H1 (cell line): ENCODE measurements around the gene GABRG3. TPM values are rescaled to one million over a fixed set of nuclear protein-coding genes. Genes with fewer than 3 reads are reported as not detected.

Source experiments
- CTCF ChIA-PET: fragments of 300-600 bp; sonication (Branson Sonifier 250); formaldehyde crosslinking; loops from one replicate; lab custom pipeline; 2021; ENCODE audit not compliant: partially characterized antibody; lab: Charles Lee
- POLR2A ChIA-PET: fragments of 300-600 bp; sonication (Branson Sonifier 250); formaldehyde crosslinking; loops from one replicate; lab custom pipeline; 2021; ENCODE audit warnings: inconsistent platforms; ENCODE audit not compliant: partially characterized antibody; lab: Charles Lee
- DNase-seq, 2 experiments: peaks; one replicate each; pipeline versions ENCODE4 v3.0.0 to v3.0.0-alpha.2; 2010 to 2022; ENCODE audit warnings: low spot score in 2 of 2, low read depth in 1 of 2, mixed read lengths in 1 of 2
- FAIRE-seq: peaks from 2 replicates; lab custom pipeline; 2011; peaks lifted over from hg19 to GRCh38; lab: Jason Lieb, UNC
- H2AFZ ChIP-seq: 2 replicates; pipeline ENCODE4 v1.8.1; 2012; ENCODE audit warnings: low read length, inconsistent platforms
- H2AK5ac ChIP-seq: 2 replicates; pipeline ENCODE4 v1.6.1; 2013; ENCODE audit warnings: low read depth, low read length
- H2BK120ac ChIP-seq: replicated peaks from 2 replicates; pipeline ENCODE3; 2013; ENCODE audit warnings: low read depth, low read length, inconsistent platforms
- H2BK12ac ChIP-seq: 2 replicates; pipeline ENCODE4 v1.6.1; 2013; ENCODE audit warnings: low read depth, low read length
- H2BK15ac ChIP-seq: 2 replicates; pipeline ENCODE4 v1.6.1; 2013; ENCODE audit warnings: low read length
- H2BK20ac ChIP-seq: 2 replicates; pipeline ENCODE4 v1.6.1; 2013; ENCODE audit warnings: low read length
- H2BK5ac ChIP-seq: 2 replicates; pipeline ENCODE4 v1.6.1; 2013; ENCODE audit warnings: low read depth, low read length
- H3K14ac ChIP-seq: 2 replicates; pipeline ENCODE4 v1.6.1; 2013; ENCODE audit warnings: inconsistent platforms; ENCODE audit not compliant: insufficient read length
- H3K18ac ChIP-seq: 2 replicates; pipeline ENCODE4 v1.6.1; 2013; ENCODE audit warnings: low read length; ENCODE audit errors: extremely low read depth
- H3K23ac ChIP-seq: 2 replicates; pipeline ENCODE4 v1.6.1; 2013; ENCODE audit warnings: inconsistent platforms; ENCODE audit not compliant: insufficient read length
- H3K23me2 ChIP-seq: 2 replicates; pipeline ENCODE4 v1.6.1; 2013; ENCODE audit warnings: low read depth, low read length
- H3K27ac ChIP-seq: 2 replicates; pipeline ENCODE4 v1.6.1; 2011; ENCODE audit warnings: low read depth, low read length, inconsistent platforms
- H3K27me3 ChIP-seq, 4 experiments: replicated peaks in 1 of 4; 1 replicate in 1 of 4; 2 replicates in 3 of 4; pipeline versions ENCODE4 v1.6.1 to v1.8.1; 2011 to 2013; ENCODE audit warnings: low read length in 3 of 4, mild to moderate bottlenecking in 3 of 4, inconsistent platforms in 2 of 4, mixed read lengths in 2 of 4, moderate library complexity in 1 of 4; ENCODE audit not compliant: control insufficient read depth in 3 of 4, insufficient read depth in 3 of 4; ENCODE audit errors: extremely low read depth in 1 of 4
- H3K36me3 ChIP-seq, 4 experiments: 2 replicates each; pipeline versions ENCODE4 v1.6.1 to v1.8.1; 2011 to 2013; ENCODE audit warnings: mild to moderate bottlenecking in 4 of 4, low read length in 3 of 4, moderate library complexity in 2 of 4, control low read depth in 1 of 4, inconsistent platforms in 1 of 4; ENCODE audit not compliant: insufficient read depth in 4 of 4, control insufficient read depth in 2 of 4
- H3K4ac ChIP-seq: replicated peaks from 2 replicates; pipeline ENCODE3; 2013; ENCODE audit warnings: low read length, low read depth, mixed read lengths, inconsistent platforms; ENCODE audit not compliant: insufficient read length
- H3K4me1 ChIP-seq, 4 experiments: replicated peaks in 1 of 4; 1 replicate in 1 of 4; 2 replicates in 3 of 4; pipeline versions ENCODE4 v1.6.1 to v1.8.1; 2011 to 2013; ENCODE audit warnings: low read length in 3 of 4, inconsistent platforms in 2 of 4, mixed read lengths in 1 of 4; ENCODE audit not compliant: insufficient read depth in 4 of 4, control insufficient read depth in 3 of 4
- H3K4me2 ChIP-seq, 2 experiments: 2 replicates each; pipeline versions ENCODE4 v1.6.1 to v1.8.1; 2011 to 2013; ENCODE audit warnings: low read depth in 2 of 2, low read length in 2 of 2, control low read depth in 1 of 2, inconsistent platforms in 1 of 2, mild to moderate bottlenecking in 1 of 2; ENCODE audit not compliant: insufficient read depth in 1 of 2
- H3K4me3 ChIP-seq, 4 experiments: fragments of 200-600, 300-600 bp in 1 of 4; sonication (generic), shearing (Covaris generic), sonication (Bioruptor Twin) in 1 of 4; 2 replicates each; pipeline versions ENCODE4 v1.5.1 to v1.8.1; 2011 to 2016; ENCODE audit warnings: low read length in 4 of 4, low read depth in 3 of 4, control low read depth in 2 of 4, inconsistent platforms in 2 of 4, mild to moderate bottlenecking in 2 of 4, mixed read lengths in 1 of 4, moderate library complexity in 1 of 4; ENCODE audit not compliant: insufficient read depth in 2 of 4; ENCODE audit errors: extremely low read depth in 1 of 4
- H3K56ac ChIP-seq: replicated peaks from 2 replicates; pipeline ENCODE3; 2013; ENCODE audit warnings: low read depth, mild to moderate bottlenecking, mixed read lengths, low read length, inconsistent platforms; ENCODE audit not compliant: insufficient read length
- H3K79me1 ChIP-seq: 2 replicates; pipeline ENCODE4 v1.6.1; 2013; ENCODE audit warnings: low read depth, low read length, control low read depth
- H3K79me2 ChIP-seq, 2 experiments: 2 replicates each; pipeline versions ENCODE4 v1.6.1 to v1.8.1; 2012 to 2013; ENCODE audit warnings: low read length in 2 of 2, mild to moderate bottlenecking in 2 of 2, inconsistent platforms in 1 of 2; ENCODE audit not compliant: insufficient read depth in 2 of 2, control insufficient read depth in 1 of 2
- H3K9ac ChIP-seq, 4 experiments: replicated peaks in 1 of 4; 1 replicate in 1 of 4; 2 replicates in 3 of 4; pipeline versions ENCODE4 v1.6.1 to v1.8.1; 2011 to 2013; ENCODE audit warnings: low read depth in 3 of 4, low read length in 3 of 4, control low read depth in 2 of 4, mild to moderate bottlenecking in 2 of 4, moderate library complexity in 2 of 4, inconsistent platforms in 1 of 4; ENCODE audit errors: extremely low read depth in 1 of 4
- H3K9me3 ChIP-seq, 2 experiments: 2 replicates each; pipeline versions ENCODE4 v1.6.1 to v1.8.1; 2012 to 2013; ENCODE audit warnings: mild to moderate bottlenecking in 2 of 2, moderate library complexity in 2 of 2, control low read depth in 1 of 2, inconsistent platforms in 1 of 2, low read depth in 1 of 2, low read length in 1 of 2, mixed read lengths in 1 of 2; ENCODE audit not compliant: insufficient read depth in 2 of 2
- H4K20me1 ChIP-seq, 2 experiments: replicated peaks in 1 of 2; 2 replicates each; pipeline versions ENCODE3 to v1.8.1; 2011 to 2013; ENCODE audit warnings: inconsistent platforms in 2 of 2, low read length in 2 of 2, mild to moderate bottlenecking in 1 of 2; ENCODE audit not compliant: insufficient read depth in 2 of 2, control insufficient read depth in 1 of 2
- H4K5ac ChIP-seq: 2 replicates; pipeline ENCODE4 v1.6.1; 2013; ENCODE audit warnings: low read length, low read depth, mixed read lengths, inconsistent platforms; ENCODE audit not compliant: insufficient read length
- H4K8ac ChIP-seq: 2 replicates; pipeline ENCODE4 v1.8.0; 2013; ENCODE audit warnings: mild to moderate bottlenecking, moderate library complexity, low read length, inconsistent platforms; ENCODE audit not compliant: insufficient read depth; ENCODE audit errors: extremely low read depth
- H4K91ac ChIP-seq: replicated peaks from 2 replicates; pipeline ENCODE3; 2013; ENCODE audit warnings: low read length, mixed read lengths, inconsistent platforms; ENCODE audit not compliant: insufficient read length
- CHD1 ChIP-seq: IDR thresholded peaks from 2 replicates; pipeline ENCODE4 v1.6.1; 2012; ENCODE audit warnings: low read depth, low read length, improper control_type of control experiment
- KDM1A ChIP-seq: fragments of 200-600, 300-600 bp; sonication (generic); IDR thresholded peaks from 2 replicates; pipeline ENCODE4 v1.7.1; 2016; ENCODE audit warnings: mild to moderate bottlenecking, low read length, borderline replicate concordance
- RAD21 ChIP-seq, 2 experiments: IDR thresholded peaks in 1 of 2; conservative IDR thresholded peaks in 1 of 2; 2 replicates each; pipeline ENCODE4 v1.6.1; 2011; ENCODE audit warnings: low read depth in 2 of 2, low read length in 2 of 2, improper control_type of control experiment in 1 of 2, inconsistent platforms in 1 of 2, mild to moderate bottlenecking in 1 of 2, moderate library complexity in 1 of 2
- RNF2 ChIP-seq: fragments of 200-900, 300-1000 bp; sonication (generic); IDR thresholded peaks from 2 replicates; pipeline ENCODE4 v1.7.1; 2016; ENCODE audit warnings: borderline replicate concordance, low read depth, mild to moderate bottlenecking, antibody characterized with exemption, low read length; ENCODE audit not compliant: poor library complexity, severe bottlenecking; ENCODE audit errors: missing control alignments
- WGBS, 2 experiments: shearing (Covaris generic) in 1 of 2; methylation state at CpG; one replicate each; pipeline versions ENCODE4 v1.1.6 to v1.1.7; 2013 to 2015; ENCODE audit warnings: low lambda C conversion rate in 2 of 2, mixed read lengths in 2 of 2, inconsistent platforms in 1 of 2, low coverage in 1 of 2, missing lambda C conversion rate in 1 of 2; ENCODE audit not compliant: insufficient replicate concordance in 2 of 2, insufficient coverage in 1 of 2, insufficient read length in 1 of 2; ENCODE audit errors: extremely low coverage in 1 of 2, missing lambda C conversion rate in 1 of 2; 5-methylcytosine and 5-hydroxymethylcytosine counted together
- polyA plus RNA-seq, 7 experiments: library from polyadenylated mRNA; depleted of rRNA in 3 of 7; stranded (reverse) in 5 of 7; unstranded in 2 of 7; fragments of >200 nt in 5 of 7; fragments of 200-250 nt in 2 of 7; gene quantifications; 1 replicate in 5 of 7; 2 replicates in 1 of 7; 4 replicates in 1 of 7; pipeline versions ENCODE4 v1.2.1 to v1.2.3, GENCODE V29; 2011 to 2013; ENCODE audit warnings: missing spikeins in 2 of 7, mixed read lengths in 2 of 7
- total RNA-seq: library from RNA; stranded (reverse); fragmentation: NEBNext Ultra II Directional; extraction: Animal tissue kit (Norgen Biotek cat#: 25700); gene quantifications from 2 replicates; pipeline ENCODE4 v1.2.1, GENCODE V29; 2021
- TF ChIP-seq, protein P1 (sequence below): IDR thresholded peaks from 2 replicates; pipeline ENCODE4 v1.6.1; 2011; ENCODE audit warnings: low read length, improper control_type of control experiment
- TF ChIP-seq, protein P2 (sequence below), 3 experiments: IDR thresholded peaks; 1 replicate in 2 of 3; 2 replicates in 1 of 3; pipeline versions ENCODE4 v1.5.1 to v1.6.1; 2011; ENCODE audit warnings: low read length in 3 of 3, mild to moderate bottlenecking in 3 of 3, inconsistent platforms in 2 of 3, low read depth in 1 of 3, moderate library complexity in 1 of 3; ENCODE audit not compliant: insufficient read depth in 1 of 3; ENCODE audit errors: control extremely low read depth in 1 of 3

GABRG3 gene
- total and polyA plus RNA-seq, 2 of the 8 experiments (the other 6 are each of a cell fraction or from before 2014, with no cell fraction given), result 0.17 to 0.80 TPM

DNA sequence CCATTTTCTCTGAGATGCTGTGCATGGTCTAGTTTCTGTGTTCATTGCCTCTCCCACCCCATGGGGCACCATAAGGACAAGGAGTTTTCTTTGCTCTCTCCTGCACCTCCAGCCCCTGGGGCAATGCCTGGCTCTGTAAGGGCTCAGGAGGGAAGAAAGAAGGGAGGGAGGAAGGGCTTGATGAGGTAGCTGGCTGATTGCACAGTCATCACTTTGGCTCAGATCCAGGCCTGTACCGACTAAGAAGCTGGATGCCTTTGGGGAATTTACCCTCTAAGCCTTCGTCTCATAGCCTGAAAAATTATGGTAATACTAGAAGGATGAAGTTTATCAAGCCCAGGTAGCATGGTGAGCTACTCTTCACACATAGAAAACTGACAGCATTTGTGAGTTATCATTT lies 382.9 kb downstream of the GABRG3 start:
- H3K27ac ChIP-seq, result no peak overlapping the region
- peaks cover 0 to 3% (median 0%) of the 10 kb centered on the region in 4 experiments; a peak in 1 of 8 replicates for H3K36me3 ChIP-seq
- H2AFZ ChIP-seq, result no peak overlapping the region
- no peak overlapping the region for H2AK5ac ChIP-seq
- H3K27me3 ChIP-seq, result no peaks in the 10 kb centered on the region
- H3K18ac ChIP-seq, result no peak overlapping the region
- no peak overlapping the region for H2BK12ac ChIP-seq
- H2BK120ac ChIP-seq, result no peak overlapping the region
- CTCF ChIA-PET, result no interaction called here
- peaks cover 5% of the 10 kb centered on the region; the same call in 1 of the 2 replicates for H3K79me1 ChIP-seq
- no peak overlapping the region for H2BK5ac ChIP-seq
- H2BK20ac ChIP-seq, result no peak overlapping the region
- no peak overlapping the region for H3K4me2 ChIP-seq
- H3K23me2 ChIP-seq, result peaks cover 15% of the 10 kb centered on the region; the same call in 1 of the 2 replicates
- FAIRE-seq (no peak), DNase-seq (no peak)
- H3K56ac ChIP-seq, result no peak overlapping the region
- H4K20me1 ChIP-seq, result peaks cover 0 to 14% of the 10 kb centered on the region in 2 experiments
- POLR2A ChIA-PET, result no interaction called here
- H3K79me2 ChIP-seq, result no peaks in the 10 kb centered on the region; a peak in 1 of 4 replicates
- H2BK15ac ChIP-seq, result no peak overlapping the region
- H3K9me3 ChIP-seq, result no peaks in the 10 kb centered on the region
- no peak overlapping the region for H4K5ac ChIP-seq
- H3K4ac ChIP-seq, result no peak overlapping the region
- H3K4me3 ChIP-seq, result no peak overlapping the region
- H3K4me1 ChIP-seq, result no peaks in the 10 kb centered on the region
- no peak overlapping the region for H3K14ac ChIP-seq
- H3K23ac ChIP-seq, result no peak overlapping the region
- no peak overlapping the region for H4K91ac ChIP-seq
- H4K8ac ChIP-seq, result no peak overlapping the region
- H3K9ac ChIP-seq, result no peak overlapping the region
- WGBS, 2 experiments, result 94% methylated on average over 2 of the region's 2 CpGs; no CpG with 5 or more reads in 1 of the 2 experiments
- TF ChIP-seq, protein P1, sequence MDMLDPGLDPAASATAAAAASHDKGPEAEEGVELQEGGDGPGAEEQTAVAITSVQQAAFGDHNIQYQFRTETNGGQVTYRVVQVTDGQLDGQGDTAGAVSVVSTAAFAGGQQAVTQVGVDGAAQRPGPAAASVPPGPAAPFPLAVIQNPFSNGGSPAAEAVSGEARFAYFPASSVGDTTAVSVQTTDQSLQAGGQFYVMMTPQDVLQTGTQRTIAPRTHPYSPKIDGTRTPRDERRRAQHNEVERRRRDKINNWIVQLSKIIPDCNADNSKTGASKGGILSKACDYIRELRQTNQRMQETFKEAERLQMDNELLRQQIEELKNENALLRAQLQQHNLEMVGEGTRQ, result no peak
- TF ChIP-seq RNF2, result no peak
- no peak for TF ChIP-seq CHD1
- TF ChIP-seq, protein P2, sequence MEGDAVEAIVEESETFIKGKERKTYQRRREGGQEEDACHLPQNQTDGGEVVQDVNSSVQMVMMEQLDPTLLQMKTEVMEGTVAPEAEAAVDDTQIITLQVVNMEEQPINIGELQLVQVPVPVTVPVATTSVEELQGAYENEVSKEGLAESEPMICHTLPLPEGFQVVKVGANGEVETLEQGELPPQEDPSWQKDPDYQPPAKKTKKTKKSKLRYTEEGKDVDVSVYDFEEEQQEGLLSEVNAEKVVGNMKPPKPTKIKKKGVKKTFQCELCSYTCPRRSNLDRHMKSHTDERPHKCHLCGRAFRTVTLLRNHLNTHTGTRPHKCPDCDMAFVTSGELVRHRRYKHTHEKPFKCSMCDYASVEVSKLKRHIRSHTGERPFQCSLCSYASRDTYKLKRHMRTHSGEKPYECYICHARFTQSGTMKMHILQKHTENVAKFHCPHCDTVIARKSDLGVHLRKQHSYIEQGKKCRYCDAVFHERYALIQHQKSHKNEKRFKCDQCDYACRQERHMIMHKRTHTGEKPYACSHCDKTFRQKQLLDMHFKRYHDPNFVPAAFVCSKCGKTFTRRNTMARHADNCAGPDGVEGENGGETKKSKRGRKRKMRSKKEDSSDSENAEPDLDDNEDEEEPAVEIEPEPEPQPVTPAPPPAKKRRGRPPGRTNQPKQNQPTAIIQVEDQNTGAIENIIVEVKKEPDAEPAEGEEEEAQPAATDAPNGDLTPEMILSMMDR (IDR thresholded peaks at IDR 0.05; ENCODE audit: control extremely low read depth in 1 of 3, insufficient read depth in 1 of 3, low read depth in 1 of 3, low read length in 3 of 3), result no peak
- TF ChIP-seq RAD21 (IDR thresholded peaks at IDR 0.05 in 1 of 2, conservative IDR thresholded peaks at IDR 0.05 in 1 of 2; ENCODE audit: low read depth in 2 of 2, low read length in 2 of 2), result no peak
- TF ChIP-seq KDM1A, result no peak
